HEK293 (cell line): Measurements from ENCODE around the gene NEU4.

Experiments
- CTCF ChIA-PET: fragments of 350-600 bp; formaldehyde crosslinking; extraction: SDS; loops from one replicate; lab custom pipeline; 2021; ENCODE audit warnings: antibody characterized with exemption; lab: Yijun Ruan, JAX
- POLR2A ChIA-PET: fragments of 300-600 bp; formaldehyde crosslinking; extraction: SDS; loops from one replicate; lab custom pipeline; 2020; ENCODE audit warnings: antibody characterized with exemption, inconsistent platforms; lab: Yijun Ruan, JAX
- H3K27ac ChIP-seq: fragments of 200-500 bp; sonication (Bioruptor generic); 2 replicates; pipeline ENCODE4 v1.5.1; 2014; ENCODE audit warnings: low read depth, low read length, control low read depth, inconsistent platforms; ENCODE audit errors: extremely low read depth
- H3K36me3 ChIP-seq, 2 experiments: fragments of 200-500 bp in 1 of 2; sonication (Bioruptor generic) in 1 of 2; 1 replicate in 1 of 2; 2 replicates in 1 of 2; pipeline ENCODE4 v1.5.1; 2014 to 2017; ENCODE audit warnings: inconsistent platforms in 2 of 2, low read length in 2 of 2; ENCODE audit not compliant: control insufficient read depth in 2 of 2, insufficient read depth in 1 of 2
- H3K4me1 ChIP-seq: fragments of 200-500 bp; sonication (Bioruptor generic); 2 replicates; pipeline ENCODE4 v1.5.1; 2014; ENCODE audit warnings: mild to moderate bottlenecking, low read length, inconsistent platforms; ENCODE audit not compliant: control insufficient read depth, insufficient read depth
- H3K4me3 ChIP-seq: 2 replicates; pipeline ENCODE4 v1.5.1; 2011; ENCODE audit warnings: low read depth, mild to moderate bottlenecking, control low read depth, low read length, moderate library complexity
- H3K9me3 ChIP-seq: fragments of 200-500 bp; sonication (Bioruptor generic); 2 replicates; pipeline ENCODE4 v1.5.1; 2014; ENCODE audit warnings: low read depth, low read length, inconsistent platforms; ENCODE audit not compliant: control insufficient read depth, insufficient read depth
- AEBP2 ChIP-seq: fragments of 450-650 bp; formaldehyde crosslinking; IDR thresholded peaks from 2 replicates; pipeline ENCODE4 v1.5.1; 2016; ENCODE audit warnings: missing biosample characterization, missing genetic modification characterization, borderline replicate concordance
- MEIS1 ChIP-seq: sonication (generic); formaldehyde crosslinking; IDR thresholded peaks from 2 replicates; pipeline ENCODE4 v1.8.1; 2022; ENCODE audit warnings: missing genetic modification reagents, mild to moderate bottlenecking, borderline replicate concordance
- MYNN ChIP-seq: fragments of 450-650 bp; formaldehyde crosslinking; IDR thresholded peaks from 2 replicates; pipeline ENCODE4 v1.5.1; 2016; ENCODE audit warnings: missing biosample characterization, missing genetic modification characterization, borderline replicate concordance
- OSR2 ChIP-seq: fragments of 450-650 bp; formaldehyde crosslinking; IDR thresholded peaks from 2 replicates; pipeline ENCODE4 v1.5.1; 2016; ENCODE audit warnings: missing biosample characterization, missing genetic modification characterization
- SP2 ChIP-seq: fragments of 450-650 bp; formaldehyde crosslinking; IDR thresholded peaks from 2 replicates; pipeline ENCODE4 v1.5.1; 2016; ENCODE audit warnings: missing biosample characterization, missing genetic modification characterization
- SP3 ChIP-seq: fragments of 450-650 bp; formaldehyde crosslinking; IDR thresholded peaks from 2 replicates; pipeline ENCODE4 v1.5.1; 2016; ENCODE audit warnings: missing biosample characterization, missing genetic modification characterization
- ZBTB48 ChIP-seq: fragments of 450-650 bp; formaldehyde crosslinking; IDR thresholded peaks from 2 replicates; pipeline ENCODE4 v1.5.1; 2016; ENCODE audit warnings: missing biosample characterization, missing genetic modification characterization
- ZBTB49 ChIP-seq: fragments of 450-650 bp; formaldehyde crosslinking; IDR thresholded peaks from 2 replicates; pipeline ENCODE4 v1.5.1; 2016; ENCODE audit warnings: missing biosample characterization, missing genetic modification characterization, low read depth
- ZNF140 ChIP-seq: fragments of 450-650 bp; formaldehyde crosslinking; IDR thresholded peaks from 2 replicates; pipeline ENCODE4 v1.5.1; 2016; ENCODE audit warnings: missing biosample characterization, missing genetic modification characterization
- ZNF175 ChIP-seq: fragments of 450-650 bp; formaldehyde crosslinking; IDR thresholded peaks from 2 replicates; pipeline ENCODE4 v1.5.1; 2016; ENCODE audit warnings: missing biosample characterization, missing genetic modification characterization
- ZNF211 ChIP-seq: fragments of 450-650 bp; formaldehyde crosslinking; IDR thresholded peaks from 2 replicates; pipeline ENCODE4 v1.5.1; 2016; ENCODE audit warnings: low read depth, missing biosample characterization, missing genetic modification characterization
- ZNF302 ChIP-seq: fragments of 450-650 bp; formaldehyde crosslinking; IDR thresholded peaks from 2 replicates; pipeline ENCODE4 v1.5.1; 2016; ENCODE audit warnings: missing biosample characterization, missing genetic modification characterization, low read depth
- ZNF571 ChIP-seq: fragments of 450-650 bp; formaldehyde crosslinking; IDR thresholded peaks from 2 replicates; pipeline ENCODE4 v1.5.0; 2017; ENCODE audit warnings: missing biosample characterization, missing genetic modification characterization
- ZNF621 ChIP-seq: fragments of 450-650 bp; formaldehyde crosslinking; IDR thresholded peaks from 2 replicates; pipeline ENCODE4 v1.5.1; 2017; ENCODE audit warnings: missing biosample characterization, missing genetic modification characterization
- ZNF645 ChIP-seq: fragments of 450-650 bp; formaldehyde crosslinking; IDR thresholded peaks from 2 replicates; pipeline ENCODE4; 2016; ENCODE audit warnings: missing biosample characterization, missing genetic modification characterization
- ZNF692 ChIP-seq: fragments of 450-650 bp; formaldehyde crosslinking; IDR thresholded peaks from 2 replicates; pipeline ENCODE4 v1.5.1; 2016; ENCODE audit warnings: missing biosample characterization, missing genetic modification characterization
- ZNF707 ChIP-seq: fragments of 450-650 bp; formaldehyde crosslinking; IDR thresholded peaks from 2 replicates; pipeline ENCODE4 v1.5.1; 2016; ENCODE audit warnings: missing biosample characterization, missing genetic modification characterization
- ZNF843 ChIP-seq: fragments of 450-650 bp; formaldehyde crosslinking; IDR thresholded peaks from 2 replicates; pipeline ENCODE4 v1.5.1; 2016; ENCODE audit warnings: missing biosample characterization, missing genetic modification characterization
- ZSCAN18 ChIP-seq: fragments of 450-650 bp; formaldehyde crosslinking; IDR thresholded peaks from 2 replicates; pipeline ENCODE4 v1.5.1; 2016; ENCODE audit warnings: missing biosample characterization, missing genetic modification characterization
- ZSCAN5A ChIP-seq: fragments of 450-650 bp; formaldehyde crosslinking; IDR thresholded peaks from 2 replicates; pipeline ENCODE4 v1.5.1; 2016; ENCODE audit warnings: missing biosample characterization, missing genetic modification characterization

The NEU4 gene

GRCh38 chr2:241811201-241811951, 2.4 kb downstream of the NEU4 start:
- Histone ChIP-seq H3K4me3 (no peak overlapping the region), H3K27ac (no peak overlapping the region), H3K4me1 (no peaks in the 10 kb centered on the region), H3K36me3 (no peaks in the 10 kb centered on the region), H3K9me3 (no peaks in the 10 kb centered on the region)
- CTCF ChIA-PET: no interaction called here
- POLR2A ChIA-PET: no interaction called here
- TF ChIP-seq MEIS1 (CRISPR knock-in tag) (no peak), ZNF175 (tag by site-specific recombination) (no peak), AEBP2 (no peak), ZNF621 (no peak), SP3 (tag by site-specific recombination) (no peak), ZNF692 (tag by site-specific recombination) (no peak), ZSCAN5A (tag by site-specific recombination) (no peak), ZBTB48 (tag by site-specific recombination) (no peak), MYNN (tag by site-specific recombination) (no peak), ZNF843 (no peak), ZNF302 (tag by site-specific recombination) (no peak), ZNF707 (tag by site-specific recombination) (no peak), ZSCAN18 (no peak), SP2 (tag by site-specific recombination) (no peak)

GRCh38 chr2:241811952-241812729, 3.1 kb downstream of the NEU4 start:
- H3K4me1 ChIP-seq: no peaks in the 10 kb centered on the region
- H3K9me3 ChIP-seq: no peaks in the 10 kb centered on the region
- no peaks in the 10 kb centered on the region for H3K36me3 ChIP-seq
- TF ChIP-seq ZNF645 (tag by site-specific recombination): no peak
- no peak for TF ChIP-seq OSR2 (tag by site-specific recombination)
- TF ChIP-seq ZNF211 (tag by site-specific recombination): no peak
- no peak for TF ChIP-seq AEBP2
- TF ChIP-seq ZNF571: no peak
- TF ChIP-seq ZNF140 (tag by site-specific recombination): no peak
- TF ChIP-seq ZBTB49 (tag by site-specific recombination): no peak
- no peak overlapping the region for H3K27ac ChIP-seq
- ChIA-PET POLR2A (no interaction called here), CTCF (no interaction called here)
- no peak overlapping the region for H3K4me3 ChIP-seq
